ENCODE measurements around the gene JARID2.
"Not testable (repeated sequence)": the region's sequence is repeated elsewhere in the genome, so short reads cannot be mapped to it uniquely, and the experiment has no call there.

JARID2 gene

GRCh38 chr6:15535495-15536197 is 289.8 kb downstream of the JARID2 start:
- Mint-ChIP-seq H3K27ac (peak overlapping the region; percentile 34), H3K4me1 (ENCODE audit: low read depth) (peaks cover 8% of the 10 kb centered on the region), H3K27me3 (no peaks in the 10 kb centered on the region), H3K4me3 (no peak overlapping the region), H3K9me3 (ENCODE audit: low read depth) (no peaks in the 10 kb centered on the region), H3K36me3 (peaks cover 6% of the 10 kb centered on the region)

DNA sequence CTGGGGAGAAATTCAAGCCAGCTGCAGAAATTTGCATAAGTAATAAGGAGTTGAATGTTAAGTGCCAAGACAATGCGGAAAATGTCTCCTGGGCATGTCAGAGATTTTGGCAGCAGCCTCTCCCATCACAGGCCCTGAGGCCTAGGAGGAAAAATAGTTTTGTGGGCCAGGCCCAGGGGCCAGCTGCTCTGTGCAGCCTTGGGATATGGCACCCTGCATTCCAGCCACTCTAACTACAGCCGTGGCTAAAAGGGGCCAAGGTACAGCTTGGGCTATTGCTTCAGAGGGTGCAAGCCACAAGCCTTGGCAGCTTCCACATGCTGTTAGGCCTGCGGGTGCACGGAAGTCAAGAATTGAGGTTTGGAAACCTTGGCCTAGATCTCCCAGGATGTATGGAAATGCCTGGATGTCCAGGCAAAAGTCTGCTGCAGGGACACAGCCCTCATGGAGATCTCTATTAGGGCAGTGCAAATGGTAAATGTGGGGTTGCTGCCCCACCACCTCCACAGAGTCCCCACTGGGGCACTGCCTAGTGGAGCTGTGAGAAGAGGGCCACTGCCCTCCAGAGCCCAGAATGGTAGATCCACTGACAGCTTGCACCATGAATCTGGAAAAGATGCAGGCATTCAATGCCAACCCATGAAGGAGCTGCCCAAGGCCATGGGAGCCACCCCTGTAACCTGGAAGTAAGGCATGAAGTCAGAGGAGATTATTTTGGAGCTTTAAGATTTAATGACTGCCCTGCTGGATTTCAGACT is 290.5 kb downstream of the JARID2 start:
- H3K9me3 Mint-ChIP-seq (ENCODE audit: low read depth), result no peaks in the 10 kb centered on the region
- H3K4me3 Mint-ChIP-seq, result no peak overlapping the region
- peaks cover 3% of the 10 kb centered on the region for H3K36me3 Mint-ChIP-seq
- H3K27me3 Mint-ChIP-seq, result no peaks in the 10 kb centered on the region
- no peak overlapping the region for H3K27ac Mint-ChIP-seq
- peaks cover 2% of the 10 kb centered on the region for H3K4me1 Mint-ChIP-seq (ENCODE audit: low read depth)

DNA sequence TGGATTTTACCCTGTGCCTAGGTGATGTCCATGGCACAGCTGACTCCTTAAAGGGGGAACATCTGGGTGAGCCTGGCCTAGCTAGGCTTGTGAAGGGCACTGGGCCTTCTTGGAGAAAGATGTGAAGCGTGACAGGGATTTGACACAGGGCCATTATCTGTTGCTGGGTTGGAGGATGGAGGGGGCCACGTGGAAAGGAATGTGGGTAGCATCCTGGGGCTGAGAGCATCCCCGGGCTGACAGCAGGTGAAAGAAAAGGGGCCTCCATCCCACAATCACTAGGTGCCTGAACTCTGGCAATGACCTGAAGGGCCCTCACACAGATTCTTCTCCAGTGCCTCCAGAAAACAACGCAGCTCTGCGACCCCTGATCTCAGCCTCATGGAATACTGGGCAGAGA is 292.2 kb downstream of the JARID2 start:
- Mint-ChIP-seq H3K4me3 (no peak overlapping the region), H3K27me3 (no peaks in the 10 kb centered on the region), H3K27ac (no peak overlapping the region), H3K4me1 (ENCODE audit: low read depth) (peaks cover 2% of the 10 kb centered on the region), H3K9me3 (ENCODE audit: low read depth) (no peaks in the 10 kb centered on the region), H3K36me3 (no peaks in the 10 kb centered on the region)

DNA sequence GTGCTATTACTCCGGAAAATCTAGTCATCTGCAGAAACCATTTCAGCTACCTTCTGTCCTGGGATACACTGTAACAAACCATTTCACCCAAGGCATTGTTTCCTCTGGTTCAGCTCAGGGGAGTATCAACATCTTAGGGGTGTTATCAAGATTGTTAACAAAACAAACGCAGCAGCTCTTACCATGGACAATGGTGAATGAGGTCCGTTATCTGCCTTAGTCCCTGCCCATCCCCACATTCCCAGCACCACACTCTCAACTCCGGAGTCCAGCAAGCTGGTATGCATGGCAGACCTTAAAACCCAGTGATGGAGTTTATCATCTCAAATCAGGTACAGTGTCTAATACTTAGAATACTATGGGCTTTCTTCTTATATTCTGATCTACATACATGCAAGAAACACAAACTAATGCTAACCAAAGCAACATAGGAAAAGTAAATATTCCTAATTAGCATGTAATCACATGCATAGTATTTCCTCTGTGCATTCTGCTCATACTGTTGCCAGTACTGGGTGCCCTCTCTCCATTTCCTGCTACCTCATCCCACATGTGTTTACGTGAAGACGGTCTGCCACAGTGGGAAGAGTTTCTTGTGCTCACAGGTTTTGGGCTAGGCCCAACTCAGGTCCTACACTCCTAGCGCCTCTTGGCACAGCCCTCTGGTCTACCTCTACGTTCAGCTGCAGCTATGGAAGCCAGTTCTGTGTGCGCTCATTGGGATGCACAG is 293.1 kb downstream of the JARID2 start:
- no peaks in the 10 kb centered on the region for H3K27me3 Mint-ChIP-seq
- no peak overlapping the region for H3K27ac Mint-ChIP-seq
- H3K9me3 Mint-ChIP-seq (ENCODE audit: low read depth), result no peaks in the 10 kb centered on the region
- peaks cover 2% of the 10 kb centered on the region for H3K4me1 Mint-ChIP-seq (ENCODE audit: low read depth)
- H3K4me3 Mint-ChIP-seq, result no peak overlapping the region
- H3K36me3 Mint-ChIP-seq, result no peaks in the 10 kb centered on the region

- H3K36me3 Mint-ChIP-seq, result no peaks in the 10 kb centered on the region
- no peaks in the 10 kb centered on the region for H3K9me3 Mint-ChIP-seq (ENCODE audit: low read depth)
- no peaks in the 10 kb centered on the region for H3K27me3 Mint-ChIP-seq
- peaks cover 2% of the 10 kb centered on the region for H3K4me1 Mint-ChIP-seq (ENCODE audit: low read depth)
- no peak overlapping the region for H3K27ac Mint-ChIP-seq
- no peak overlapping the region for H3K4me3 Mint-ChIP-seq
These were observed 293.9 kb downstream of the JARID2 start for GRCh38 chr6:15539722-15540270.

- not testable (repeated sequence) for H3K36me3 Mint-ChIP-seq; H3K27ac Mint-ChIP-seq; H3K9me3 Mint-ChIP-seq (ENCODE audit: low read depth); H3K4me3 Mint-ChIP-seq; H3K4me1 Mint-ChIP-seq (ENCODE audit: low read depth); H3K27me3 Mint-ChIP-seq
These were observed 297.6 kb downstream of the JARID2 start for GRCh38 chr6:15543332-15543917.

- Mint-ChIP-seq H3K27me3 (no peaks in the 10 kb centered on the region), H3K9me3 (ENCODE audit: low read depth) (no peaks in the 10 kb centered on the region), H3K36me3 (peaks cover 5% of the 10 kb centered on the region), H3K27ac (no peak overlapping the region), H3K4me1 (ENCODE audit: low read depth) (no peaks in the 10 kb centered on the region), H3K4me3 (no peak overlapping the region)
These were observed 298.5 kb downstream of the JARID2 start for GRCh38 chr6:15544321-15544900.

DNA sequence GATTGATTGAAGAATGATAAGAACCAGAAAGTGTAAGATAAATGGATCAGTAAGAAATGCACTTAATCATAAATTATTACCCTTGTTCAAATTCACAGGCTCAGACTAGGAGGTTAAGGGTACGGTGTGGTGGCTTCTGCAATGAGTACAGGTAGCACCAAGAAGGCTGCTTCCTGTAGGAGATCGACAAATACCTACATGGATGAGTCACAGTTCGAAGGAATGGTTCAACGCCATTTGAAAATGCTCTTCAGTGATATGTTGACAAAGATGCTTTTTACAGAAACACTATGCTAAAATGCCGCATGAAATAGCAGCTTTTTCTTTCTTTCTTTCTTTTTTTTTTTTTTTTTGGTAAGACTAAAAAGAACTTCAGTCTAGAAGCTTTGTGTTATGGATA is 300.7 kb downstream of the JARID2 start:
- Mint-ChIP-seq H3K4me1 (ENCODE audit: low read depth) (peaks cover 9% of the 10 kb centered on the region), H3K9me3 (ENCODE audit: low read depth) (no peaks in the 10 kb centered on the region), H3K27ac (no peak overlapping the region), H3K36me3 (peaks cover 5% of the 10 kb centered on the region), H3K4me3 (no peak overlapping the region), H3K27me3 (no peaks in the 10 kb centered on the region)

DNA sequence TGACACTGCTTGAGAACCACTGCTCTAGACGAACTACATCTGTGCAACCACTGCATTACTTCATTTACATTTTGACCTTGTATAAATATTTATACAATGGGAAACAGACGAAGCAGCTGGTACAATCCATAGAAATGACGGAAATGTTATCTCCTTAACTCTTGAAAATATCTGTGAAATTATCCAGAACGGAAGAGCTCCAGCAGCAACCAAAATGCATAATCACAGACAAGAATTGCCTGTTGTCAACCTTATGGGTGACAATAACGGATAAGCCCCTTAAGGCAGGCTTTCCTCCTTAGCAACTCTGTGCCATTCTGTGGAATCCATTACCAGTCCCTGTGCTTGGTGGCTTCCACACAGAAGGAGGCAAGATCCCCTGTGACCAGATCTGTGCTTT is 301.5 kb downstream of the JARID2 start:
- H3K4me1 Mint-ChIP-seq (ENCODE audit: low read depth), result peaks cover 9% of the 10 kb centered on the region
- no peaks in the 10 kb centered on the region for H3K9me3 Mint-ChIP-seq (ENCODE audit: low read depth)
- peaks cover 5% of the 10 kb centered on the region for H3K36me3 Mint-ChIP-seq
- H3K27me3 Mint-ChIP-seq, result no peaks in the 10 kb centered on the region
- no peak overlapping the region for H3K27ac Mint-ChIP-seq
- H3K4me3 Mint-ChIP-seq, result no peak overlapping the region

DNA sequence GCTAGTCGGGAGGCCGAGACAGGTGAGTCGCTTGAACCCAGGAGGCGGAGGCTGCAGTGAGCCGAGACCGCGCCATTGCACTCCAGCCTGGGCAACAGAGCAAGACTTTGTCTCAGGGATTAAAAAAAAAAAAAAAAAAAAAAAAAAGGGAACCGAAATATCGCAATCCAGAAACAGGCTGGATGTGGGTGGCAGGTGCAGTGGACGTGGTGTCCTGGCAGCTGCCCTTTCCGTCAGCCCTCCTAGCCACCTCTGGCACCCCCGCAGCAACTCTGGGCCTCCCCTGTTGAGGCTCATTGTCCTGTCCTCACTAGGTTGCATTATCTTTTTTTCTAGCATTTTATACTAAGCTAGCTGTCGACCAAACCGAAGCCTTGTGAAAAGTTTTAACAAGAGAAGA is 303.5 kb downstream of the JARID2 start:
- Mint-ChIP-seq H3K9me3 (ENCODE audit: low read depth) (no peaks in the 10 kb centered on the region), H3K4me3 (no peak overlapping the region), H3K27me3 (no peaks in the 10 kb centered on the region), H3K4me1 (ENCODE audit: low read depth) (peaks cover 17% of the 10 kb centered on the region), H3K27ac (no peak overlapping the region), H3K36me3 (peaks cover 7% of the 10 kb centered on the region)

DNA sequence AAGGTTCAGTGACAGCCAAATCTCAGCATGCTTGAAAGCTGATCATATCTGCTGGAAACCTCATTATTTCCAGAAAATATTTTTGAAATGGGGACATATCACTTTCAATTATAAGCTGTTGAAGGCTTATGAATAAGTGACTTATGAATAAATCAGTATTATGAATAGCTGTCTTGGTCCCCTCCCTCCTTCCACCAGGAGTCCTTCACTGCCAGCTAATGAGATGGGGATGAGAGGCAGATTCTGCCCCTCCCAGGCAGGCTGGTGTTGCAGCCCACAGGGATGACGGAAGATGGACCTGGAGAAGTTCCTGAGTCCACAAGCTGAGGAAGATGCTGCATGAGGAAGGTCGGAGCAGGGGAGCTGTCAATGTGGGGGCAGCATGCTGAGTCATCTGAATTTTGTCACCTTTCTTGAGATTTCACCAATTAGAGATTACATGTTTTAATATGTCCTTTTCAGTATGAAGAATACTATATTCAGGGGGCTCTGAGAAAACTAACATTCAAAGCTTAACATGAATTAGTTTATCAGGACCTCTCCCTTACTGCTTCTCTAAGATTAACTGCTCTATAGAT is 304.8 kb downstream of the JARID2 start:
- Mint-ChIP-seq H3K4me3 (no peak overlapping the region), H3K27me3 (no peaks in the 10 kb centered on the region), H3K4me1 (ENCODE audit: low read depth) (peaks cover 21% of the 10 kb centered on the region), H3K9me3 (ENCODE audit: low read depth) (no peaks in the 10 kb centered on the region), H3K27ac (no peak overlapping the region), H3K36me3 (peaks cover 3% of the 10 kb centered on the region)

- Mint-ChIP-seq H3K4me1 (ENCODE audit: low read depth) (peaks cover 21% of the 10 kb centered on the region), H3K27me3 (no peaks in the 10 kb centered on the region), H3K36me3 (peaks cover 2% of the 10 kb centered on the region), H3K9me3 (ENCODE audit: low read depth) (no peaks in the 10 kb centered on the region), H3K4me3 (no peak overlapping the region), H3K27ac (no peak overlapping the region)
These were observed 305.4 kb downstream of the JARID2 start for GRCh38 chr6:15551262-15551661.

- H3K27ac Mint-ChIP-seq, result no peak overlapping the region
- no peaks in the 10 kb centered on the region for H3K9me3 Mint-ChIP-seq (ENCODE audit: low read depth)
- no peaks in the 10 kb centered on the region for H3K27me3 Mint-ChIP-seq
- peaks cover 23% of the 10 kb centered on the region for H3K4me1 Mint-ChIP-seq (ENCODE audit: low read depth)
- peaks cover 4% of the 10 kb centered on the region for H3K36me3 Mint-ChIP-seq
- H3K4me3 Mint-ChIP-seq, result no peak overlapping the region
These were observed 305.9 kb downstream of the JARID2 start for GRCh38 chr6:15551798-15552197.

GRCh38 chr6:15553031-15553430 is 307.2 kb downstream of the JARID2 start:
- no peaks in the 10 kb centered on the region for H3K27me3 Mint-ChIP-seq
- H3K4me1 Mint-ChIP-seq (ENCODE audit: low read depth), result peaks cover 24% of the 10 kb centered on the region
- H3K9me3 Mint-ChIP-seq (ENCODE audit: low read depth), result no peaks in the 10 kb centered on the region
- peaks cover 7% of the 10 kb centered on the region for H3K36me3 Mint-ChIP-seq
- H3K27ac Mint-ChIP-seq, result no peak overlapping the region
- no peak overlapping the region for H3K4me3 Mint-ChIP-seq

Data from activated naive CD8-positive, alpha-beta T cell (primary cell).